ENCODE data around the gene SLC35G6. TPM values are rescaled to one million over a fixed set of nuclear protein-coding genes. Genes with fewer than 3 reads are reported as not detected.
A peak's percentile ranks its signal among the peaks of the same experiment; 100 is the strongest.

The SLC35G6 gene
- total RNA-seq, 2 experiments from 2014 or later: not detected

GRCh38 chr17:7443499-7444485 is 37.5 kb upstream of the SLC35G6 start:
- intact Hi-C loops (cut with micrococcal nuclease; ENCODE audit: unreplicated experiment): no loop called here
- Histone ChIP-seq H2AFZ (ENCODE audit: low read length) (no peak overlapping the region), H3K36me3 (ENCODE audit: insufficient read depth, low read length) (no peaks in the 10 kb centered on the region), H3K27ac (ENCODE audit: low read depth, low read length, poor library complexity, severe bottlenecking) (no peak overlapping the region), H4K20me1 (ENCODE audit: insufficient read depth, low read length) (no peaks in the 10 kb centered on the region), H3K4me1 (ENCODE audit: insufficient read depth, low read length, poor library complexity, severe bottlenecking) (peaks cover 17% of the 10 kb centered on the region), H3K4me2 (ENCODE audit: low read length) (no peak overlapping the region), H3K9me3 (ENCODE audit: low read length) (no peaks in the 10 kb centered on the region), H3K9me2 (ENCODE audit: insufficient read depth, low read length) (no peaks in the 10 kb centered on the region), H3K4me3 (ENCODE audit: low read depth, low read length, poor library complexity, severe bottlenecking) (no peak overlapping the region), H3K79me2 (ENCODE audit: insufficient read depth, low read depth, low read length) (no peaks in the 10 kb centered on the region)
- DNase-seq (ENCODE audit: low spot score): no peak
- BruUV-seq (replicated peaks): TSS peak; percentile 51
- ChIA-PET POLR2A (interaction anchor here (0.7 to 1.1 kb wide), 5 partner anchors 9 to 117 kb away, joined by 3 to 4 read pairs (median 3); partner anchors contain the start of genes TMEM102 and TMEM256), CTCF (ENCODE audit: unreplicated experiment) (no interaction called here)
- TF ChIP-seq CTCF (conservative IDR thresholded peaks at IDR 0.05; ENCODE audit: low read length) (no peak), EZH2phosphoT487 (IDR thresholded peaks at IDR 0.05; ENCODE audit: borderline replicate concordance, low read depth, low read length) (no peak)

GRCh38 chr17:7444682-7445618 is 36.3 kb upstream of the SLC35G6 start, which contains the start of gene CHRNB1:
Gene CHRNB1 (plus strand): TSS chr17:7445061. CDS start chr17:7445128, 67 bp downstream.
- DNase-seq (ENCODE audit: low spot score): no peak
- Histone ChIP-seq H3K4me3 (ENCODE audit: low read depth, low read length, poor library complexity, severe bottlenecking) (no peak within 1 kb of the TSS), H3K36me3 (ENCODE audit: insufficient read depth, low read length) (no peaks in the 10 kb centered on the region), H3K9me3 (ENCODE audit: low read length) (no peaks in the 10 kb centered on the region), H2AFZ (ENCODE audit: low read length) (no peak within 1 kb of the TSS), H3K27ac (ENCODE audit: low read depth, low read length, poor library complexity, severe bottlenecking) (no peak within 1 kb of the TSS), H3K79me2 (ENCODE audit: insufficient read depth, low read depth, low read length) (no peaks in the 10 kb centered on the region), H3K9me2 (ENCODE audit: insufficient read depth, low read length) (no peaks in the 10 kb centered on the region), H4K20me1 (ENCODE audit: insufficient read depth, low read length) (no peaks in the 10 kb centered on the region), H3K4me1 (ENCODE audit: insufficient read depth, low read length, poor library complexity, severe bottlenecking) (peaks cover 11% of the 10 kb centered on the region), H3K4me2 (ENCODE audit: low read length) (peak within 1 kb of the TSS; percentile 24; the same call in 1 of the 2 replicates)
- no TSS peak for BruUV-seq (replicated peaks)
- ChIA-PET POLR2A (interaction anchor here (0.6 to 1.0 kb wide), 2 partner anchors 10 to 77 kb away, joined by 3 to 4 read pairs; no protein-coding TSS in a partner anchor), CTCF (ENCODE audit: unreplicated experiment) (no interaction called here)
- TF ChIP-seq EZH2phosphoT487 (IDR thresholded peaks at IDR 0.05; ENCODE audit: borderline replicate concordance, low read depth, low read length) (no peak), CTCF (conservative IDR thresholded peaks at IDR 0.05; ENCODE audit: low read length) (no peak)
- intact Hi-C loops (cut with micrococcal nuclease; ENCODE audit: unreplicated experiment): no loop called here
